Stimulated activated CD8-positive, alpha-beta memory T cell treated with anti-CD3 and anti-CD28 coated beads, Interleukin-2, amount 100 ng/mL, for 1 hour (primary cell): ENCODE results near the gene CAMK1D.

Experiments used
- DNase-seq, 2 donors: peaks; one replicate each; pipeline ENCODE4 v3.0.0-alpha.2; 2020; ENCODE audit warnings: low read depth in 2 of 2

CAMK1D gene

DNA sequence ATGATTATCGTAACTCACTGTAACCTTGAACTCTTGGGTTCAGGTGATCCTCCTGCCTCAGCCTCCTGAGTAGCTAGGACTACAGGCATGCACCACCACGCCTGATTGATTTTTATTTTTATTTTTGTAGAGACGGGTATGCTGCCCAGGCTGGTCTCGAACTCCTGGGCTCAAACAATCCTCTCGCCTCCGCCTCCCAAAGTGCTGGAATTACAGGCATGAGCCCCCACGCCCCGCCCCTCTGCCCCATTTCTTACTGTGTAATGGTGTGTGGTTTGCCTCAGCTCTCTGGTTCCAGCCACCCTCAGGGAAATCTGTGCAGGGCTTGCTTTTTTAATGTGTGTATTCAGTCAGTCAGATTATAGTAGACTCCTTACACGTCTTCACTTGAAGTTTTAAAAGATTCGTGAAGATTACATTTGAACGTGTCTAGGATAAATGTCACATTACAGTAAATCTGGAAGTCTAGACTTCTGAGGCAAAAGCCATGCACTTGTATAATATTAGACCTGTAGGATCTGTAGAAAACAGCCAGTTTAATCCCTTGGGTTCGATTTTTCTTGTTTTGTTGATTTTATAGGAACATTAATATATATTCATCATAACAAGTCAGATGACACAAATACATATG, 276.2 kb downstream of the CAMK1D start:
- DNase-seq = no peak

DNA sequence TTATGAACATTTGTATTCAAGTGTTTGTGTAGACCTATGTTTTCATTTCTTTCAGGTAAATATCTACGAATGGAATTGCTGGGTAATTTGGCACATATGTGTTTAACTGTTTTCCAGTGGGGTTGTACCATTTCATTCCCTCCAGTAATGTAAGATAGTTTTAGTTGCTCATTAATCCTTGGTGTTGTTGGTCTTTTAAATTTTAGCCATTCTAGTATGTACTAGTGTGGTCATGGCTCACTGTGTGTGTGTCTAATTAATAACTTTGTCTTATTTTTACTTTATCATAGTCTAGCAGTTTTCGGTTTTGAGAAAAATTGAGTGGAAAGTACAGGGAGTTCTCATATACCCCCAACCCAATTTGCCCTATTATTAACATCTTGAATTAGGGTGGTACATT, 278.8 kb downstream of the CAMK1D start:
- no peak for DNase-seq

- DNase-seq = no peak
Measured at GRCh38 chr10:12628964-12629766, 279.8 kb downstream of the CAMK1D start.

GRCh38 chr10:12629767-12630165, 280.4 kb downstream of the CAMK1D start:
- no peak for DNase-seq

GRCh38 chr10:12631216-12631615, 281.9 kb downstream of the CAMK1D start:
- no peak for DNase-seq

DNA sequence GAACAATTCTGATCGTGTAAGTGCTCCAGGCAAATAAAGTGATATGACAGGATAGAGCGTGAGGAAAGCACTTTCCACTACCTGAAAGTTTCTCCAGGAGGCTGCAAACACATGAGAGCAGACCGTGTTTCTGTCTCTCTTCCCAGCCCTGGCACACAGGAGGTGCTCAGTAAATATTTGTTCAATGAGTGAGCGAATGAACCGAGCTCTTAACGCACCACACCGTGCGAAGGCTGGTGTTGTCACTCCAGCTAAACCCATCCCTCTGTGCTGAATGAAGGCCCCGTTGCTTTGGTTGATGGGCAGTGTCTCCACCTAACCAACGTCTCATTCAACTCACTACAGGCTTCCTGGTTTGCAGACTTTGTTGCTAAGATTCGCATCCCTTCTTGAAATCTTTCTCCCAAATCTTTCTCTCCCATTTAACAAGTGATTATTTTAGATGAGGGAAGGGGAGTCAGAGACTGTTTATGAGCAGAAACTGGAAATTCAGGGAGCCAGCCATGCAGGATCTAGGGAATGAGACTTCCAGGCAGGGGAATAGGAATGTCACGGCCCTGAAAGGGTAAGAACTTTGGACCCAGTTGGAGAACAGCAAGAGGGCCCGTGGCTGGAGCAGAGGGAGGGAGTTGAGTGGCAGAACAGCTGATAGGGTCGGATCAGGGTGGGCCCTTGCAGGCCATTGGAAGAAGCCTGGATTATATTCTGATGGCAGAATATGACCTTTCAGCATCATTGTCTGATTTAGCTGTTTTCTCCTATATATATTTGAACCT, 282.6 kb downstream of the CAMK1D start:
- no peak for DNase-seq

- DNase-seq = no peak
Measured at GRCh38 chr10:12633776-12634620, 284.7 kb downstream of the CAMK1D start.

- no peak for DNase-seq
Measured at GRCh38 chr10:12634621-12634931, 285.2 kb downstream of the CAMK1D start.

GRCh38 chr10:12635127-12635541, 285.8 kb downstream of the CAMK1D start:
- no peak for DNase-seq

GRCh38 chr10:12636571-12636970, 287.2 kb downstream of the CAMK1D start:
- no peak for DNase-seq

GRCh38 chr10:12637649-12638048, 288.3 kb downstream of the CAMK1D start:
- DNase-seq = no peak

GRCh38 chr10:12638103-12638502, 288.8 kb downstream of the CAMK1D start:
- no peak for DNase-seq

- no peak for DNase-seq
Measured at GRCh38 chr10:12638781-12639180, 289.4 kb downstream of the CAMK1D start.

- no peak for DNase-seq
Measured at GRCh38 chr10:12639996-12640944, 290.9 kb downstream of the CAMK1D start.

DNA sequence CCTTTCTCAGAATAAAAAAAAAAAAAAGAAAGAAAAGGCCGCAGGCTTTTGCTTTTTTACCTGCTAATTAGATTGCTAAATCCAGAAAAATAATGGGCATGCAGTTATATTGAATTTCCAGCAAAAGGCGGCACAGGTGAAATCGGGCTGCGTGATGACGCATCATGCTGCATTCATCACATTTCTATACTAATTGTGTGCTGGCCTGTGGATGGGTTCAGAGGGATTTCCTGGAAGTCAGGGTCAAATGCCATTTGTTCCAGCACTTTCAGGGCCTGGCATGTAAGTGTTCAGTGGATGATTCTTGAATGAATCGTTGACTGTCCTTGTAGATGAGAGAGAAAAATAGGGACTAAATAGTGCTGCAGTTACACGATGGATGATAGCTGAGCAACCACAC, 292.7 kb downstream of the CAMK1D start:
- DNase-seq = no peak

DNA sequence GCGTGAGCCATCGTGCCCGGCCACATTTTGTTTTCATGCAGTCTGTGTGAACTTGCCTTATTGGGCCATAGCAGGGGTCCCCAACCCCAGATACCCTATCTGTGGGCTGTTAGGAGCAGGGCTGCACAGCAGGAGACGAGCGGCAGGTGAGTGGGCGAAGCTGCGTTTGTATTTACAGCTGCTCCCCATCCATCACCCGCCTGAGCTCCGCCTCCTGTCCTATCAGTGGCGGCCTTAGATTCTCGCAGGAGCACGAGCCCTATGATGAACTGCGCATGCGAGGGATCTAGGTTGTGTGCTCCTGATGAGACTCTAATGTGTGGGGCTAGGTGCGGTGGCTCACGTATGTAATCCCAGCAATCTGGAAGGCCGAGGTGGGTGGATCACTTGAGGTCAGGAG, 293.9 kb downstream of the CAMK1D start:
- DNase-seq = no peak

GRCh38 chr10:12644380-12645144, 295.2 kb downstream of the CAMK1D start:
- no peak for DNase-seq

DNA sequence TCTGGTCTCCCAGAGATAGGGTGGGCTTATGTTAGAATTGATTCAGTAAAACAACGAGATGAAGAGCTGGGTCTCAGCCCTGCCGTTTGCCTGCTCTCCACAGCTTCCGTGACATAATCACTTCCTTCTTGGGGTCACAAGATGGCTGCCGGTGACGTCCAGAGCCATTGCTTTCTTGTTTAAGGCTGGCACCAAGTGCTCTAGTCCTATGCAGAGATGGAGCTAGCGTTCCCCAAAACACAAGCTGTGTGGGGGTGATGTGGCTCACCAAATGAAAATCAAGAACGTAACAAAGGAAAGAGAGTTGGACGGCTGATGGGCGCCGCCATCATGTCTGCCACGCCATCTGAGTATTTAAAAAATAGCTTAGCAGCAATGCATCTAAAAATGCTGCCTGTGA, 296.1 kb downstream of the CAMK1D start:
- no peak for DNase-seq

DNA sequence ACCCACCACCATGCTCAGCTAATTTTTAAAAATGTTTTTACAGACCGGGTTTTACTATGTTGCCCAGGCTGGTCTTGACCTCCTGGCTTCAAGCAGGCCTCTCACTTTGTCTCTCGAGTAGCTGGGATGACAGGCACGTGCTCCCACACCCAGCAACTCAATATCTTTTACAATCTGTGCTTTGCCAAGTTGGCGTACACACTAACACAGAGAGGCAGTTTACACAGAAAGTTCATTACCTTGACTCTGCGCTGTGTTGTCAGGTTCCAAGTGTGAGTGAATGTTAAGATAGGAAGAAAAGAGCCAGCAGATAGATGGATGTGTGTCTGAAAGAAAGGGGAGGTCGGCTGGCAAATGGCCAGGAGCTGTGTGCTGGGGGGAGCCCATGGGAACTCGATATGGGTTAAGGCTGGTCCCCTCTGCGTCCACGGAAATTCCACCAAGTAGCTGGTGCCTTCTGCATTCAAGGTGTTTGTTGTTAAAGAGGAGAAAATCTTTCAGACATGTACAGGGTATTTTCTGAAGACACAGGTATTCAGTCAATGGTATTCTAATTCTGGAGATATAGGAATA, 299.8 kb downstream of the CAMK1D start:
- no peak for DNase-seq

DNA sequence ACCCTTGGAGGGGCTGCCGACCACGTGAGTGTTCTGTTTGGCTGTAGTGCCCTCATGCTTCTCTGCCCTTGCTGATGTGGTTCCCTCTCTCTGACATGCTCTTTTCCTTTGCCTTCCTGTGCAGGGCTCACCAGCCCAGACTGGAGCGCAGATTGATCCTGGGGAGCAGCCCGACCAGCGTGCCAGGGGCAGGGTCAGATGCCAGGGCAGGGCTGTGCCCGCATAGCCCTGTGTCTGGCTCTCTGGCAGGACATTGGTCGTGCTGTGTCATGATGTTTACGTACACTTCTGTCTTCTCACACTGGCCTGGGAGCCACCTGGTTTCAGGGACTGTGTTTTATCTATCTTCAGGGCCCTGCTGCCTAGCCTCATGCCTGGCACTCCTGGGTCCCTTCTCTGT, 300.8 kb downstream of the CAMK1D start:
- no peak for DNase-seq
